SU-DHL-6 (cell line): ENCODE data around the gene TMEM214.
A peak's percentile ranks its signal among the peaks of the same experiment; 100 is the strongest.

Source experiments
- H2AFZ ChIP-seq: fragments of 200-600 bp; sonication (generic); 2 replicates; pipeline ENCODE4 v1.6.1; 2014; ENCODE audit warnings: low read depth, mild to moderate bottlenecking, moderate library complexity, mixed read lengths, antibody characterized with exemption, low read length; ENCODE audit not compliant: severe bottlenecking
- H3F3A ChIP-seq: fragments of 200-600 bp; shearing (Covaris generic); 2 replicates; pipeline ENCODE4 v1.6.0; 2016; ENCODE audit warnings: antibody characterized with exemption, mild to moderate bottlenecking; ENCODE audit not compliant: insufficient read depth
- H3K27ac ChIP-seq: fragments of 200-600 bp; sonication (generic); 2 replicates; pipeline ENCODE4 v1.5.1; 2016; ENCODE audit warnings: low read depth, mild to moderate bottlenecking, low read length, moderate library complexity, mixed read lengths
- H3K27me3 ChIP-seq: fragments of 200-600 bp; sonication (generic), shearing (Covaris generic); 2 replicates; pipeline ENCODE4 v1.6.0; 2014; ENCODE audit warnings: mild to moderate bottlenecking, low read length
- H3K36me3 ChIP-seq: fragments of 200-600 bp; sonication (generic); 2 replicates; pipeline ENCODE4 v1.6.1; 2014; ENCODE audit warnings: mild to moderate bottlenecking, low read length, mixed read lengths
- H3K4me2 ChIP-seq: fragments of 300-600, 200-600 bp; shearing (Covaris generic), sonication (generic); 2 replicates; pipeline ENCODE4 v1.6.0; 2014; ENCODE audit warnings: low read length, low read depth, mild to moderate bottlenecking; ENCODE audit not compliant: poor library complexity, severe bottlenecking
- H3K4me3 ChIP-seq: fragments of 200-600 bp; sonication (generic); 2 replicates; pipeline ENCODE4 v1.5.1; 2014; ENCODE audit warnings: antibody characterized with exemption, low read length, mild to moderate bottlenecking, mixed read lengths; ENCODE audit not compliant: insufficient read depth, poor library complexity, severe bottlenecking
- H3K79me2 ChIP-seq: fragments of 200-600 bp; sonication (generic); 2 replicates; pipeline ENCODE4 v1.6.1; 2014; ENCODE audit warnings: mild to moderate bottlenecking, low read length, moderate library complexity; ENCODE audit not compliant: insufficient read depth
- H3K9ac ChIP-seq: fragments of 200-600 bp; sonication (generic); 2 replicates; pipeline ENCODE4 v1.7.0; 2014; ENCODE audit warnings: mild to moderate bottlenecking, low read length
- H3K9me2 ChIP-seq: fragments of 200-600 bp; sonication (generic); replicated peaks from 2 replicates; pipeline ENCODE4 v1.6.1; 2014; ENCODE audit warnings: low read length; ENCODE audit not compliant: insufficient read depth
- H3K9me3 ChIP-seq: fragments of 200-600 bp; sonication (generic); 2 replicates; pipeline ENCODE4 v1.6.1; 2014; ENCODE audit warnings: low read length, mixed read lengths; ENCODE audit not compliant: insufficient read depth
- H4K20me1 ChIP-seq: fragments of 200-600 bp; sonication (generic); 2 replicates; pipeline ENCODE4 v1.6.1; 2014; ENCODE audit warnings: low read depth, mild to moderate bottlenecking, antibody characterized with exemption, low read length, moderate library complexity, mixed read lengths
- CTCF ChIP-seq: fragments of 200-600 bp; sonication (generic); IDR thresholded peaks from one replicate; pipeline ENCODE4 v1.5.1; 2017; ENCODE audit warnings: antibody characterized with exemption, mild to moderate bottlenecking, low read length, moderate library complexity; ENCODE audit not compliant: insufficient read depth, poor library complexity, severe bottlenecking
- EZH2phosphoT487 ChIP-seq: fragments of 200-600 bp; sonication (generic), shearing (Covaris generic); conservative IDR thresholded peaks from 2 replicates; pipeline ENCODE4 v1.6.1; 2018; ENCODE audit warnings: mild to moderate bottlenecking, antibody characterized with exemption, low read length, moderate library complexity, mixed read lengths

The TMEM214 gene

GRCh38 chr2:27086090-27086723 is 53.4 kb downstream of the TMEM214 start:
- peak overlapping the region; percentile 75 for H3K4me2 ChIP-seq
- H4K20me1 ChIP-seq, result no peaks in the 10 kb centered on the region
- peak overlapping the region; percentile 62 for H3K4me3 ChIP-seq
- H3K9me2 ChIP-seq, result no peaks in the 10 kb centered on the region
- no peaks in the 10 kb centered on the region for H3K27me3 ChIP-seq
- TF ChIP-seq EZH2phosphoT487 (no peak), CTCF (peak; percentile 64)
- peak overlapping the region; percentile 93 for H2AFZ ChIP-seq
- H3K79me2 ChIP-seq, result no peaks in the 10 kb centered on the region
- H3K9me3 ChIP-seq, result no peaks in the 10 kb centered on the region
- H3F3A ChIP-seq, result 0 out of 2 replicates have a peak, but pooled peaks cover 3% of the 10 kb centered on the region
- peak overlapping the region; percentile 69 for H3K9ac ChIP-seq
- no peak overlapping the region for H3K27ac ChIP-seq
- H3K36me3 ChIP-seq, result no peaks in the 10 kb centered on the region

GRCh38 chr2:27086724-27087593 is 54.2 kb downstream of the TMEM214 start, which contains the start of gene KHK:
TSS of gene KHK (plus strand) at chr2:27086772. CDS start at chr2:27087260, 488 bp downstream.
- Histone ChIP-seq H2AFZ (peak within 1 kb of the TSS; percentile 93), H4K20me1 (no peaks in the 10 kb centered on the region), H3K4me2 (peak within 1 kb of the TSS; percentile 75), H3K27ac (no peak within 1 kb of the TSS), H3K4me3 (peak within 1 kb of the TSS; percentile 62), H3K9me2 (no peaks in the 10 kb centered on the region), H3K27me3 (no peaks in the 10 kb centered on the region), H3K9me3 (no peaks in the 10 kb centered on the region), H3F3A (0 out of 2 replicates have a peak, but pooled peaks cover 3% of the 10 kb centered on the region), H3K79me2 (no peaks in the 10 kb centered on the region), H3K9ac (peak within 1 kb of the TSS; percentile 69), H3K36me3 (no peaks in the 10 kb centered on the region)
- no peak for TF ChIP-seq CTCF
- no peak for TF ChIP-seq EZH2phosphoT487

- Histone ChIP-seq H3K9ac (no peak overlapping the region), H3K4me2 (no peak overlapping the region), H3K4me3 (no peak overlapping the region)
Measured at GRCh38 chr2:27087823-27088410, 55.2 kb downstream of the TMEM214 start.

More at GRCh38 chr2:27087823-27088410, 55.2 kb downstream of the TMEM214 start:
- no peaks in the 10 kb centered on the region for H3K79me2 ChIP-seq
- H3K27ac ChIP-seq, result no peak overlapping the region
- TF ChIP-seq CTCF, result no peak
- TF ChIP-seq EZH2phosphoT487, result no peak
- no peaks in the 10 kb centered on the region for H4K20me1 ChIP-seq
- no peaks in the 10 kb centered on the region for H3K9me2 ChIP-seq
- H3F3A ChIP-seq, result 0 out of 2 replicates have a peak, but pooled peaks cover 3% of the 10 kb centered on the region
- H3K9me3 ChIP-seq, result no peaks in the 10 kb centered on the region
- H3K27me3 ChIP-seq, result no peaks in the 10 kb centered on the region
- no peaks in the 10 kb centered on the region for H3K36me3 ChIP-seq
- H2AFZ ChIP-seq, result no peak overlapping the region
